Tongue (tissue), 3 donors: Measurements from ENCODE around the gene XRN2. TPM values are rescaled to one million over a fixed set of nuclear protein-coding genes. Genes with fewer than 3 reads are reported as not detected.

Source experiments
- DNase-seq: peaks from one replicate; pipeline ENCODE4 v3.0.0-alpha.2; 2015
- small RNA-seq: library from RNA; depleted of rRNA; stranded (forward); fragments of <200 nt; gene quantifications from one replicate; pipeline ENCODE3, GENCODE V24; 2014; ENCODE audit warnings: low replicate concordance
- total RNA-seq: library from RNA; depleted of rRNA; stranded (reverse); fragments of >200 nt; gene quantifications from one replicate; pipeline ENCODE4 v1.2.3, GENCODE V29; 2014

Gene XRN2
- total RNA-seq, 1 donor from 2014 or later, result 56.1 TPM

GRCh38 chr20:21430020-21430419 lies 126.9 kb downstream of the XRN2 start:
- DNase-seq, result no peak

GRCh38 chr20:21432911-21433310 lies 129.8 kb downstream of the XRN2 start:
- no peak for DNase-seq

GRCh38 chr20:21433329-21433890 lies 130.3 kb downstream of the XRN2 start:
- no peak for DNase-seq

- DNase-seq, result no peak
Observed at GRCh38 chr20:21435576-21435975, 132.4 kb downstream of the XRN2 start.

- DNase-seq, result no peak
Observed at GRCh38 chr20:21436205-21436604, 133.1 kb downstream of the XRN2 start.

- no peak for DNase-seq
Observed at GRCh38 chr20:21437248-21437647, 134.1 kb downstream of the XRN2 start.

GRCh38 chr20:21437816-21438215 lies 134.7 kb downstream of the XRN2 start:
- no peak for DNase-seq

Small RNA genes lying within 50 kb of the gene (small RNA-seq; reads per million reads assigned to genes)
- not detected for gene RN7SKP140

Other genes starting within 250 kb of the XRN2 start
- gene LINC00237, start 197.0 kb upstream of the XRN2 start, total RNA-seq, result not detected
- 19.0 TPM for gene KIZ, start 177.2 kb upstream of the XRN2 start, total RNA-seq
- not detected for gene NKX2-4, start 94.2 kb downstream of the XRN2 start, total RNA-seq
- gene NKX2-2, start 210.7 kb downstream of the XRN2 start, total RNA-seq, result 0.21 TPM